ENCODE results near the gene NPHS1.

- no peak for TF ChIP-seq CTCF (IDR thresholded peaks at IDR 0.05; ENCODE audit: low read depth, low read length, missing input control)
- TF ChIP-seq, protein P1, sequence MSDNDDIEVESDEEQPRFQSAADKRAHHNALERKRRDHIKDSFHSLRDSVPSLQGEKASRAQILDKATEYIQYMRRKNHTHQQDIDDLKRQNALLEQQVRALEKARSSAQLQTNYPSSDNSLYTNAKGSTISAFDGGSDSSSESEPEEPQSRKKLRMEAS (IDR thresholded peaks at IDR 0.05), result no peak
- TF ChIP-seq JUND (IDR thresholded peaks at IDR 0.05), result no peak
- TF ChIP-seq, protein P2, sequence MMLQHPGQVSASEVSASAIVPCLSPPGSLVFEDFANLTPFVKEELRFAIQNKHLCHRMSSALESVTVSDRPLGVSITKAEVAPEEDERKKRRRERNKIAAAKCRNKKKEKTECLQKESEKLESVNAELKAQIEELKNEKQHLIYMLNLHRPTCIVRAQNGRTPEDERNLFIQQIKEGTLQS (IDR thresholded peaks at IDR 0.05), result no peak
- TF ChIP-seq, protein P3, sequence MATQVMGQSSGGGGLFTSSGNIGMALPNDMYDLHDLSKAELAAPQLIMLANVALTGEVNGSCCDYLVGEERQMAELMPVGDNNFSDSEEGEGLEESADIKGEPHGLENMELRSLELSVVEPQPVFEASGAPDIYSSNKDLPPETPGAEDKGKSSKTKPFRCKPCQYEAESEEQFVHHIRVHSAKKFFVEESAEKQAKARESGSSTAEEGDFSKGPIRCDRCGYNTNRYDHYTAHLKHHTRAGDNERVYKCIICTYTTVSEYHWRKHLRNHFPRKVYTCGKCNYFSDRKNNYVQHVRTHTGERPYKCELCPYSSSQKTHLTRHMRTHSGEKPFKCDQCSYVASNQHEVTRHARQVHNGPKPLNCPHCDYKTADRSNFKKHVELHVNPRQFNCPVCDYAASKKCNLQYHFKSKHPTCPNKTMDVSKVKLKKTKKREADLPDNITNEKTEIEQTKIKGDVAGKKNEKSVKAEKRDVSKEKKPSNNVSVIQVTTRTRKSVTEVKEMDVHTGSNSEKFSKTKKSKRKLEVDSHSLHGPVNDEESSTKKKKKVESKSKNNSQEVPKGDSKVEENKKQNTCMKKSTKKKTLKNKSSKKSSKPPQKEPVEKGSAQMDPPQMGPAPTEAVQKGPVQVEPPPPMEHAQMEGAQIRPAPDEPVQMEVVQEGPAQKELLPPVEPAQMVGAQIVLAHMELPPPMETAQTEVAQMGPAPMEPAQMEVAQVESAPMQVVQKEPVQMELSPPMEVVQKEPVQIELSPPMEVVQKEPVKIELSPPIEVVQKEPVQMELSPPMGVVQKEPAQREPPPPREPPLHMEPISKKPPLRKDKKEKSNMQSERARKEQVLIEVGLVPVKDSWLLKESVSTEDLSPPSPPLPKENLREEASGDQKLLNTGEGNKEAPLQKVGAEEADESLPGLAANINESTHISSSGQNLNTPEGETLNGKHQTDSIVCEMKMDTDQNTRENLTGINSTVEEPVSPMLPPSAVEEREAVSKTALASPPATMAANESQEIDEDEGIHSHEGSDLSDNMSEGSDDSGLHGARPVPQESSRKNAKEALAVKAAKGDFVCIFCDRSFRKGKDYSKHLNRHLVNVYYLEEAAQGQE (IDR thresholded peaks at IDR 0.05), result no peak
- no peak for TF ChIP-seq GABPA (IDR thresholded peaks at IDR 0.05 in 1 of 2, conservative IDR thresholded peaks at IDR 0.05 in 1 of 2)
- TF ChIP-seq SP1 (IDR thresholded peaks at IDR 0.05), result no peak
- TF ChIP-seq FOXA1 (IDR thresholded peaks at IDR 0.05), result no peak
- no peak for TF ChIP-seq RAD21 (IDR thresholded peaks at IDR 0.05)
- TF ChIP-seq YY1 (IDR thresholded peaks at IDR 0.05), result no peak
- no peak for TF ChIP-seq HNF4G (IDR thresholded peaks at IDR 0.05)
- no peak for TF ChIP-seq ZBTB33 (IDR thresholded peaks at IDR 0.05)
- TF ChIP-seq RXRA (IDR thresholded peaks at IDR 0.05), result no peak
- no peak for TF ChIP-seq HNF4A (conservative IDR thresholded peaks at IDR 0.05)
These were observed 3.8 kb downstream of the NPHS1 start for GRCh38 chr19:35848486-35848885.

All from liver (tissue), 3 donors.